Ovary (tissue), 9 donors: Measurements from ENCODE around the gene NEU4. TPM values are rescaled to one million over a fixed set of nuclear protein-coding genes. Genes with fewer than 3 reads are reported as not detected.
A peak's percentile ranks its signal among the peaks of the same experiment; 100 is the strongest.

Experiments
- DNase-seq, 5 donors: peaks; one replicate each; pipeline ENCODE4 v3.0.0-alpha.2; 2019 to 2020
- H3K27ac ChIP-seq, 2 donors: fragments of 200-600 bp; one replicate each; pipeline versions ENCODE4 v1.5.1 to v1.8.0; 2019 to 2022
- H3K27me3 ChIP-seq: fragments of 200-600 bp; one replicate; pipeline ENCODE4 v1.8.0; 2022
- H3K36me3 ChIP-seq: fragments of 200-600 bp; sonication (generic); one replicate; pipeline ENCODE4 v1.5.1; 2019
- H3K4me1 ChIP-seq: one replicate; pipeline ENCODE4 v1.8.1; 2013; ENCODE audit warnings: mild to moderate bottlenecking, moderate library complexity; ENCODE audit not compliant: insufficient read depth
- H3K4me3 ChIP-seq: fragments of 200-600 bp; sonication (generic); one replicate; pipeline ENCODE4 v1.5.1; 2017
- H3K9me3 ChIP-seq, 2 donors: fragments of 200-600 bp in 1 of 2; sonication (generic) in 1 of 2; one replicate each; pipeline versions ENCODE4 v1.5.1 to v1.8.1; 2013 to 2019; ENCODE audit warnings: mild to moderate bottlenecking in 1 of 2, moderate library complexity in 1 of 2
- CTCF ChIP-seq, 3 donors: fragments of 450-650 bp in 2 of 3; fragments of 200-600 bp in 1 of 3; IDR thresholded peaks; one replicate each; pipeline versions ENCODE4 v1.5.1 to v1.8.0; 2016 to 2022; ENCODE audit warnings: antibody characterized with exemption in 3 of 3, mild to moderate bottlenecking in 1 of 3
- EP300 ChIP-seq: sonication (generic); formaldehyde crosslinking; IDR thresholded peaks from one replicate; pipeline ENCODE4 v1.6.1; 2017; ENCODE audit warnings: antibody characterized with exemption
- POLR2A ChIP-seq: fragments of 450-650 bp; IDR thresholded peaks from one replicate; pipeline ENCODE4 v1.6.1; 2017; ENCODE audit warnings: antibody characterized with exemption, mild to moderate bottlenecking, moderate library complexity
- WGBS, 3 donors: extraction: QIAGEN DNeasy Blood & Tissue Kit in 1 of 3; methylation state at CpG; one replicate each; pipeline versions ENCODE4 v1.1.5 to v1.1.7; 2013 to 2017; 5-methylcytosine and 5-hydroxymethylcytosine counted together
- intact Hi-C, 4 donors: fragments of 100-400 bp; cut with DNase I; formaldehyde crosslinking; loops; one replicate each; pipeline versions ENCODE4 v1.11.0 to v1.15.1; 2022 to 2023
- polyA plus RNA-seq, 2 donors: library from polyadenylated mRNA; stranded (reverse); fragments of 200-250 nt in 1 of 2; fragments of 350-450 nt in 1 of 2; fragmentation: Illumina TruSeq in 1 of 2; extraction: RNeasy Lipid Tissue Mini Kit (QIAGEN cat#74804) in 1 of 2; gene quantifications; one replicate each; pipeline ENCODE4 v1.2.3, GENCODE V29; 2013 to 2014
- total RNA-seq, 7 donors: library from RNA; depleted of rRNA in 2 of 7; stranded (reverse); fragments of >200 nt in 2 of 7; fragmentation: NEBNext Ultra II Directional in 3 of 7; extraction: Animal tissue kit (Norgen Biotek cat#: 25700) in 3 of 7; gene quantifications; one replicate each; pipeline versions ENCODE4 v1.1.0 to v1.2.4, GENCODE V29; 2016 to 2023
- donor health status: DM: no; HTN: no; CAD: no; lungs with moderate emphysema.
- donor health status: DM: no; HTN: no; CAD: no.
- donor health status: Bipolar disorder and iron deficiency.
- donor health status: DM: yes; HTN: yes; CAD: no.
- donor health status: DM: no; HTN: no; CAD: no.
- donor health status: DM: yes; HTN: yes; CAD: no.

NEU4 gene
- total and polyA plus RNA-seq, 9 donors = 0.23 to 7.2 (median 0.84) TPM; not detected in 2

GRCh38 chr2:241774419-241775222 is 34.4 kb upstream of the NEU4 start:
- DNase-seq = peak in 3 of 5 donors; percentile 33 to 52 (median 35)
- 37 to 63% (median 39%) methylated on average over 35 to 40 of the region's 40 CpGs for WGBS, 3 donors
- TF ChIP-seq CTCF (IDR thresholded peaks at IDR 0.05) = no peak
- TF ChIP-seq EP300 = no peak
- TF ChIP-seq POLR2A = no peak
- no peaks in the 10 kb centered on the region for H3K27me3 ChIP-seq
- intact Hi-C loops = no loop called here
- H3K4me1 ChIP-seq = peaks cover 3% of the 10 kb centered on the region
- H3K9me3 ChIP-seq = no peaks in the 10 kb centered on the region
- no peaks in the 10 kb centered on the region for H3K36me3 ChIP-seq
- no peak overlapping the region for H3K27ac ChIP-seq
- no peak overlapping the region for H3K4me3 ChIP-seq

GRCh38 chr2:241775223-241776177 is 33.5 kb upstream of the NEU4 start:
- TF ChIP-seq EP300 (no peak), CTCF (IDR thresholded peaks at IDR 0.05) (no peak), POLR2A (no peak)
- no peak overlapping the region for H3K27ac ChIP-seq
- peak in 2 of 5 donors; percentile 15 to 33 for DNase-seq
- H3K36me3 ChIP-seq = no peaks in the 10 kb centered on the region
- H3K27me3 ChIP-seq = no peaks in the 10 kb centered on the region
- H3K4me3 ChIP-seq = no peak overlapping the region
- peaks cover 3% of the 10 kb centered on the region for H3K4me1 ChIP-seq
- H3K9me3 ChIP-seq = no peaks in the 10 kb centered on the region
- WGBS, 3 donors = 39 to 68% (median 41%) methylated on average over 30 to 34 of the region's 34 CpGs
- intact Hi-C loops = no loop called here

GRCh38 chr2:241776336-241777169 is 32.4 kb upstream of the NEU4 start, which contains the start of gene GAL3ST2:
Gene GAL3ST2 (plus strand): TSS chr2:241776822. CDS start chr2:241776956, 134 bp downstream.
- no peak for DNase-seq
- 70 to 79% (median 78%) methylated on average over 27 of the region's 27 CpGs for WGBS, 3 donors

More at GRCh38 chr2:241776336-241777169, 32.4 kb upstream of the NEU4 start, which contains the start of gene GAL3ST2:
- no peak for TF ChIP-seq EP300
- TF ChIP-seq CTCF (IDR thresholded peaks at IDR 0.05) = no peak
- no peak for TF ChIP-seq POLR2A
- Histone ChIP-seq H3K4me3 (peak within 1 kb of the TSS; percentile 9), H3K4me1 (peaks cover 1% of the 10 kb centered on the region), H3K27me3 (no peaks in the 10 kb centered on the region), H3K9me3 (peaks cover 0 to 3% of the 10 kb centered on the region in 2 donors), H3K27ac (no peak within 1 kb of the TSS), H3K36me3 (no peaks in the 10 kb centered on the region)
- intact Hi-C loops = no loop called here
